Smooth muscle cell (in vitro differentiated cells): Measurements from ENCODE around the gene BBLN. TPM values are rescaled to one million over a fixed set of nuclear protein-coding genes. Genes with fewer than 3 reads are reported as not detected.

ENCODE experiments used
- DNase-seq: peaks from one replicate; lab custom pipeline; 2025; ENCODE audit not compliant: unreplicated experiment; lab: John Stamatoyannopoulos, UW
- H2AFZ ChIP-seq: fragments of 200-600 bp; sonication (generic); 2 replicates; pipeline ENCODE4 v1.6.0; 2016; ENCODE audit warnings: antibody characterized with exemption, low read depth, mild to moderate bottlenecking
- H3F3A ChIP-seq: fragments of 200-600 bp; sonication (generic); 2 replicates; pipeline ENCODE4 v1.6.0; 2017; ENCODE audit warnings: antibody characterized with exemption, low read depth
- H3K27ac ChIP-seq: fragments of 200-600 bp; sonication (generic); 2 replicates; pipeline ENCODE4 v1.5.1; 2016; ENCODE audit warnings: low read depth, mild to moderate bottlenecking
- H3K27me3 ChIP-seq: fragments of 200-600 bp; sonication (generic); 2 replicates; pipeline ENCODE4 v1.6.1; 2016; ENCODE audit warnings: low read depth, mild to moderate bottlenecking
- H3K36me3 ChIP-seq: fragments of 200-600 bp; sonication (generic); 2 replicates; pipeline ENCODE4 v1.5.1; 2016; ENCODE audit warnings: low read depth
- H3K4me1 ChIP-seq: fragments of 200-600 bp; sonication (generic); 2 replicates; pipeline ENCODE4 v1.5.1; 2016; ENCODE audit warnings: low read depth
- H3K4me2 ChIP-seq: fragments of 200-600 bp; sonication (generic); 2 replicates; pipeline ENCODE4 v1.6.0; 2016; ENCODE audit warnings: mild to moderate bottlenecking
- H3K4me3 ChIP-seq: fragments of 200-600 bp; sonication (generic); 2 replicates; pipeline ENCODE4 v1.5.1; 2016; ENCODE audit warnings: mild to moderate bottlenecking
- H3K79me2 ChIP-seq: fragments of 200-600 bp; sonication (generic); 2 replicates; pipeline ENCODE4 v1.6.0; 2016; ENCODE audit warnings: low read depth, mild to moderate bottlenecking
- H3K9ac ChIP-seq: fragments of 200-600 bp; sonication (generic); 2 replicates; pipeline ENCODE4 v1.6.0; 2016; ENCODE audit warnings: low read depth
- H3K9me3 ChIP-seq: fragments of 200-600 bp; sonication (generic); replicated peaks from 2 replicates; pipeline ENCODE4 v1.5.1; 2016; ENCODE audit warnings: low read depth
- H4K20me1 ChIP-seq: fragments of 200-600 bp; sonication (generic); 2 replicates; pipeline ENCODE4 v1.6.0; 2016; ENCODE audit warnings: low read depth
- WGBS: methylation state at CpG from one replicate; pipeline ENCODE4 v1.1.7; 2016; ENCODE audit warnings: low lambda C conversion rate; 5-methylcytosine and 5-hydroxymethylcytosine counted together
- polyA plus RNA-seq: library from polyadenylated mRNA; unstranded; fragments of >200 nt; fragmentation: Nextera tagmentation; extraction: Ambion mirVana; gene quantifications from 2 replicates; pipeline ENCODE4 v1.2.1, GENCODE V29; 2016
- total RNA-seq: library from RNA; depleted of rRNA; stranded (reverse); fragments of >200 nt; gene quantifications from 2 replicates; pipeline ENCODE4 v1.2.3, GENCODE V29; 2014
- TF ChIP-seq, protein P1 (sequence below): fragments of 200-600 bp; sonication (generic); IDR thresholded peaks from 2 replicates; pipeline ENCODE4 v1.5.1; 2017; ENCODE audit warnings: borderline replicate concordance, mild to moderate bottlenecking, antibody characterized with exemption; ENCODE audit not compliant: insufficient read depth, poor library complexity, severe bottlenecking

BBLN gene
- total and polyA plus RNA-seq, 2 experiments from 2014 or later = 133 to 229 TPM

DNA sequence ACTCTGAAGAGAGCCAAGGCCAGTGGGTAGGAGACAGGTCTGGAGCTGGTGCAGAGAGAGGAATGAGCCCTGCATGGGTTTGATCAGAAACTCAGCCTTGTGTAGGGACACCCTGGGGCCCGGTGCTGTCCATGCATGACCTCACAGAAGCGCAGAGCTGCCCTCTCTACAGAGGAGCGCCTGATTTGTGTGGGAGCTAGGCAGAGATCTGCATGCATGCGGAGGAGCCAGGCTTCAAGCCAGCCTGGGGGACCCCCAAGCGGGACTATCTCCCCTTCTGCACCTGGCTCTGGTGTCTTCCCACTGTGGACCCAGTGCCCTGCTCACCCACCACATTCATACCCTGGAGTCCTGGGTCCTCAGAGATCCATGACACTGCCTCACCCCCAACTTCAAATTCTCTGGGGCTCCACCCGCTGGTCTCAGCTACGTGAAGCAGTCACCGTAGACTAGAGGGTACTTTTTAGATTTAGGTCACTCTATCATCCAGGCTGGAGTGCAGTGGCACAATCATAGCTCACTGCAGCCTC, 13.4 kb upstream of the BBLN start:
- no peak overlapping the region for H3K27ac ChIP-seq
- H3K9me3 ChIP-seq = no peaks in the 10 kb centered on the region
- no peak overlapping the region for H3K4me2 ChIP-seq
- no peaks in the 10 kb centered on the region for H3K4me1 ChIP-seq
- H4K20me1 ChIP-seq = no peaks in the 10 kb centered on the region
- no peaks in the 10 kb centered on the region for H3F3A ChIP-seq
- H3K79me2 ChIP-seq = no peaks in the 10 kb centered on the region
- H2AFZ ChIP-seq = no peak overlapping the region
- no peaks in the 10 kb centered on the region for H3K27me3 ChIP-seq
- no peak overlapping the region for H3K9ac ChIP-seq
- TF ChIP-seq, protein P1, sequence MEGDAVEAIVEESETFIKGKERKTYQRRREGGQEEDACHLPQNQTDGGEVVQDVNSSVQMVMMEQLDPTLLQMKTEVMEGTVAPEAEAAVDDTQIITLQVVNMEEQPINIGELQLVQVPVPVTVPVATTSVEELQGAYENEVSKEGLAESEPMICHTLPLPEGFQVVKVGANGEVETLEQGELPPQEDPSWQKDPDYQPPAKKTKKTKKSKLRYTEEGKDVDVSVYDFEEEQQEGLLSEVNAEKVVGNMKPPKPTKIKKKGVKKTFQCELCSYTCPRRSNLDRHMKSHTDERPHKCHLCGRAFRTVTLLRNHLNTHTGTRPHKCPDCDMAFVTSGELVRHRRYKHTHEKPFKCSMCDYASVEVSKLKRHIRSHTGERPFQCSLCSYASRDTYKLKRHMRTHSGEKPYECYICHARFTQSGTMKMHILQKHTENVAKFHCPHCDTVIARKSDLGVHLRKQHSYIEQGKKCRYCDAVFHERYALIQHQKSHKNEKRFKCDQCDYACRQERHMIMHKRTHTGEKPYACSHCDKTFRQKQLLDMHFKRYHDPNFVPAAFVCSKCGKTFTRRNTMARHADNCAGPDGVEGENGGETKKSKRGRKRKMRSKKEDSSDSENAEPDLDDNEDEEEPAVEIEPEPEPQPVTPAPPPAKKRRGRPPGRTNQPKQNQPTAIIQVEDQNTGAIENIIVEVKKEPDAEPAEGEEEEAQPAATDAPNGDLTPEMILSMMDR = no peak
- 91% methylated on average over 8 of the region's 8 CpGs for WGBS
- no peak overlapping the region for H3K4me3 ChIP-seq
- no peak for DNase-seq
- H3K36me3 ChIP-seq = no peaks in the 10 kb centered on the region

DNA sequence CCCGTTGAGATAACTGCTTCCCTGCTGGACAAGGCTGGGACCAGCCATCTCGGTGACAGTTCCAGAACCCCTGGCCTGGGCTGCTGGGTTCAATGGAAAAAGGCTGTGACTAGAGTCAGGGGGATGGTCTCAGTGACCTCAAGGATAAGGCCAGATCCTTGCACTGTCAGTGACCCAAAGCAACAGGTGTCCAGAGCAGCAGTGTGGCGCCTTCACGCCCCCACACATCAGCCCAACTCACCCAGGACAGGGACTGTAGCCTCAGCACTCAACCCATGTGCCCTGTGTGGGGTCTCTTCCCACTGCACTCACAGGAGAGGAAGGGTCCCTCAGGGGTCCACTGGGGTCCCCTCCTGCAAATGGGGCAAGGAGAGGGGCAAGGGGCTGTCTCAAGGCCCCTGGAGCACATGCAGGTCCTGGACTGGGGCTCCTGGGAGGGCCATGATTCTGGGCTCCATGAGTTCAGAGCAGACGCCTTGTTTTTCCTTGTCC, 11.5 kb upstream of the BBLN start:
- Histone ChIP-seq H3F3A (no peaks in the 10 kb centered on the region), H3K4me3 (no peak overlapping the region), H3K9me3 (no peaks in the 10 kb centered on the region), H3K4me2 (no peak overlapping the region), H3K36me3 (no peaks in the 10 kb centered on the region), H2AFZ (no peak overlapping the region), H3K79me2 (no peaks in the 10 kb centered on the region), H3K27me3 (no peaks in the 10 kb centered on the region), H3K4me1 (no peaks in the 10 kb centered on the region), H4K20me1 (no peaks in the 10 kb centered on the region), H3K27ac (no peak overlapping the region), H3K9ac (no peak overlapping the region)
- TF ChIP-seq, protein P1 = no peak
- no peak for DNase-seq
- 97% methylated on average over 5 of the region's 5 CpGs for WGBS

DNA sequence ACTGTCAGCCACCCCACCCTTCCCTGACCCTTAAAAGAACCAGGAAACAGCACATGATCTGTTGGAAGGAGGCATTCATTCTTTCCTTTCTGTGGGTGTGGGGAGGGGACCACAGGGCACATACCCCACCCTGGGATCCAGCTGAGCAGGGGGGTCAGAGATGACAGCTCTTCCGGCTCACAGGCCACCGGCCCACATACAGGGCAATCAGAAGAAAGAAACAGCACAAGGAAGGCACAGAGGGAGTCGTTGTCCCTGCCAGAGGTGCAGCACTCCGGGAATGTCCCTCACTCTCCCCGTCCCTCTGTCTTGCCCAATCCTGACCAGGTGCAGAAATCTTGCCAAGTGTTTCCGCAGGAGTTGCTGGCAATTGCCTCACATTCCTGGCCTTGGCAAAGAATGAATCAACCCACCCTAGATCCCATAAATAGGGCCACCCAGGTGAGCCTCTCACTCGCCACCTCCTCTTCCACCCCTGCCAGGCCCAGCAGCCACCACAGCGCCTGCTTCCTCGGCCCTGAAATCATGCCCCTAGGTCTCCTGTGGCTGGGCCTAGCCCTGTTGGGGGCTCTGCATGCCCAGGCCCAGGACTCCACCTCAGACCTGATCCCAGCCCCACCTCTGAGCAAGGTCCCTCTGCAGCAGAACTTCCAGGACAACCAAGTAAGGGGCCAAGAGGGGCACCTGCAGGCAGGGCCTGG, 10.9 kb upstream of the BBLN start, which contains the start of gene LCN2:
LCN2 (plus strand) TSS at position 453 of the 701 bp plus-strand sequence; CDS start at position 526, 73 bp downstream.
- no peaks in the 10 kb centered on the region for H3K79me2 ChIP-seq
- H4K20me1 ChIP-seq = no peaks in the 10 kb centered on the region
- no peaks in the 10 kb centered on the region for H3K9me3 ChIP-seq
- H3K4me1 ChIP-seq = no peaks in the 10 kb centered on the region
- H3K27me3 ChIP-seq = no peaks in the 10 kb centered on the region
- H3K4me2 ChIP-seq = no peak within 1 kb of the TSS
- TF ChIP-seq, protein P1 = no peak
- H3F3A ChIP-seq = no peaks in the 10 kb centered on the region
- H3K4me3 ChIP-seq = no peak within 1 kb of the TSS
- 85% methylated on average over 9 of the region's 9 CpGs for WGBS
- H3K9ac ChIP-seq = no peak within 1 kb of the TSS
- no peak within 1 kb of the TSS for H3K27ac ChIP-seq
- DNase-seq = no peak
- H3K36me3 ChIP-seq = no peaks in the 10 kb centered on the region
- no peak within 1 kb of the TSS for H2AFZ ChIP-seq
